GM13977 (cell line): ENCODE data around the gene UBL7.

Experiments
- DNase-seq: peaks from one replicate; pipeline ENCODE4 v3.0.0; 2012; ENCODE audit warnings: low spot score
- in situ Hi-C: fragments of 300-500 bp; cut with MboI; formaldehyde crosslinking; loops from one replicate; pipeline ENCODE4 v1.12.0; 2022; ENCODE audit warnings: low sequenced_read_pairs, low pct_unique_long_range_greater_than_20kb, mixed read lengths, inconsistent platforms; ENCODE audit not compliant: unreplicated experiment
- TF ChIP-seq, protein P1 (sequence below): IDR thresholded peaks from 2 replicates; pipeline ENCODE4 v1.5.1; 2012; ENCODE audit warnings: mild to moderate bottlenecking, control low read depth; ENCODE audit not compliant: insufficient read depth; ENCODE audit errors: extremely low read depth, missing control alignments

The UBL7 gene

DNA sequence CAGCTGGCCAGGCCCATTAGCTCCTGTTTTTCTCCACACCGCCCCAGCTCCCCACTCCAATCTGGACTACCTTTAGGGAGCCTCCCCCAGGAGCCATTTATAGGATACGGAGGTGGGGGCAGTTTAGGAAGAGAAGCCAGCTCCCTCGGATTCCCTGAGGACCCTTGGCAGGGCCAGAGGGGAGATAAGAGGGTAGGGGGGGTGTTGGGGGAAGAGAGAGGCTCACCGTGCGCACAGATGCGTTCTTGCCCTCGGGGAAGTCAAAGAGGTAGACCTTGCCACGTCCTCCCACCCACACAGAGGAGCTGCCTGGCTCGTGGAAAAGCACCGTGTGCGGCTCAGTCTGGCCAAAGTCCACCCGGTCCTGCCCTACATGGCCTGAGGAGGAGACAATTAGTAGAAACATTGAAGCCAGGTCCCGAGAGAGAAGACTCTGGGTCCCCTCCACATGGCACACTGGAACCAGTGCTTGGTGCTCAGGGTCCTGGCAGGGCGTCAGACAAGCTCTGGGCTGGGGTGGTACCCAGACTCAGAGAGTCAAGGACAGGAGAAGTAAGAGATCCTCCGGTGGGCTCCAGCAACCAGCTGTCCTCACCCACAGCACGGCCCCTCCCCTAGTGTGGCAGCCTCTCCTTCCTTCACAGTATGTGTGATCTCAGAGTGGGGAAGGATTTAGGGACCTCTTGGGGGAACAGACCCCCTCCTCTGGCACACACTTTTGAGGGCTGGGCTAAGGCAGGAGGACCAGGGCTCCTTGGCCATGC lies 42.2 kb downstream of the UBL7 start:
- in situ Hi-C loops = no loop called here
- TF ChIP-seq, protein P1, sequence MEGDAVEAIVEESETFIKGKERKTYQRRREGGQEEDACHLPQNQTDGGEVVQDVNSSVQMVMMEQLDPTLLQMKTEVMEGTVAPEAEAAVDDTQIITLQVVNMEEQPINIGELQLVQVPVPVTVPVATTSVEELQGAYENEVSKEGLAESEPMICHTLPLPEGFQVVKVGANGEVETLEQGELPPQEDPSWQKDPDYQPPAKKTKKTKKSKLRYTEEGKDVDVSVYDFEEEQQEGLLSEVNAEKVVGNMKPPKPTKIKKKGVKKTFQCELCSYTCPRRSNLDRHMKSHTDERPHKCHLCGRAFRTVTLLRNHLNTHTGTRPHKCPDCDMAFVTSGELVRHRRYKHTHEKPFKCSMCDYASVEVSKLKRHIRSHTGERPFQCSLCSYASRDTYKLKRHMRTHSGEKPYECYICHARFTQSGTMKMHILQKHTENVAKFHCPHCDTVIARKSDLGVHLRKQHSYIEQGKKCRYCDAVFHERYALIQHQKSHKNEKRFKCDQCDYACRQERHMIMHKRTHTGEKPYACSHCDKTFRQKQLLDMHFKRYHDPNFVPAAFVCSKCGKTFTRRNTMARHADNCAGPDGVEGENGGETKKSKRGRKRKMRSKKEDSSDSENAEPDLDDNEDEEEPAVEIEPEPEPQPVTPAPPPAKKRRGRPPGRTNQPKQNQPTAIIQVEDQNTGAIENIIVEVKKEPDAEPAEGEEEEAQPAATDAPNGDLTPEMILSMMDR = no peak
- DNase-seq = no peak

DNA sequence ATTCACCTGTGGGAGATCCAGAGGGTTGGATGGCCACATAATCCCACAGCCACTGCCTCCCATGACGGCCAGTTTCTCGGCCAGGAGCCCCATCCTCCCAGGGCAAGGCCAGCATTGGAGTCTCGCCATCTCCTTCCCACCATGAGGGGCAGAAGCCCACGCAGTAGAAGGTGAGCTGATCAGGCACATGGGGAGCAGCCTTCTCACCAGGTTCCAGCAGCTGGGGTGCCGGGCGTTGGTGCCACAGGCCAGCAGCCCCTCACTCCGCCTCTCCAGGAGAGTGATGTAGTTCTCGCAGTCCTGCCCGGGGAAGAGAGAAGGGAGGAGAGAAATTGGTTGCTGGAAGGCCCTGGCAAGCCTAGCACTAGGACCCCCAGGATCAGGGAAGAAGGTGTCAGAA lies 43.3 kb downstream of the UBL7 start:
- TF ChIP-seq, protein P1 = no peak
- in situ Hi-C loops = no loop called here
- DNase-seq = no peak

DNA sequence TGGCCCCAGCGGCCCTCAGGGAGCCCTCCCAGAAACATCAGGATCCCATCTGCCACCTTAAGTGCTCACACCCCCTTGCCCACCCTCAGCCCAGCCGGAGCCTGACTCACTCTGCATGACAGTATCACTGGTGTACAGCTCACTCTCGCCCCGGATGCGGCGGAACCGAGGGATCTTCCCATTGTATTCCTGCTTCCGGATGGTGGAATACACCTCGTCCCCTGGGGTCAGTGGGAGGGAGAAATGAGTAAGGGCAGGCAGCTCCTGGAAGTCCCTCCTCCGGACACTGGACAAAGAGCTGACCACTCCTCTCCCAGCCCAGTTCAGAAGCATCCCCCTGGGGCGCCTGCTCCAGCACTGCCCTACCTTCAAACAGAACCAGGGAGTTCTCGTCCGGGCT lies 43.7 kb downstream of the UBL7 start:
- DNase-seq = no peak
- TF ChIP-seq, protein P1 = no peak
- in situ Hi-C loops = no loop called here

DNA sequence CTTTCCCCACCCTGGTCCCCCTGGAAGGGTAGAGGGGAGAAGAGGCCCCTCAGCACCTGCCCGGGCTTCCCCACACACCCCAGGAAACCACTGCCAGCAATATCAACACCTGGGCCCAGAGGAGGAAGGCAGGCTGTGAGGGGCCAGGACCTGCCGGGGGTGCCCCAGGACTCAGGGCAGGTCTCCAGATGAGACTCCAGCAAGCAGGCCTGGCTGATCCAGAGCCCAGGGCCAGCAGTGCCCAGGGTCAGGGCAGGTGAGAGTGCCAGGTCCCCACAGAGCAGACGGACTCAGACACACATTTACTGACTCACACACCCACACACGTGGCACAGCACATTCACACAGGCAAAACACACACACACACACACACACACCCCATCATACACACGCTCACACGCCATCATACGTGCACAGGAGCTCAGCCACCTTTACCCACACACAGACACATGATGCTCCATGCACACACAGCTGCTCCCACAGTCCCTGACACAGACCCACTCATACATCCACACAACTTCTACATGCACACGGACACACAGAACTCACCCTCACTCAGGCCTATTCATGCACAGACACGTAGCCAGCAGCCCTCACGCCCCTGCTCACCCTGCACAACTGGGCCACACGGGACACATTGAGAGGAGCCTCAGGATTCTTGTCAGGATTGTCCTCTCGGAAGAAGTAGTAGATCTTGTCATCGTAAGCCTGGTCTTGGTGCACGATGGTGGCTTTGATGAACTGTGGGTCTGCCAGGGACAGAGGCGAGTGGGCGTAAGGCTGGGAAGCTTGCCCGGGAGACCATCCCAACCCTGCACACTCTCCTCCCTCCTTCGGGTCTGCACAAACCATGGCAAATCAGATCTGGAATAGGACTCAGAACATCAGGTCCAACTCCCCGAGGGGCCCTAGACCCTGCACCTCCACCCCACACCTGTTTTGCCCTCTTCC lies 44.7 kb downstream of the UBL7 start:
- DNase-seq = no peak
- in situ Hi-C loops = no loop called here
- TF ChIP-seq, protein P1 = no peak

DNA sequence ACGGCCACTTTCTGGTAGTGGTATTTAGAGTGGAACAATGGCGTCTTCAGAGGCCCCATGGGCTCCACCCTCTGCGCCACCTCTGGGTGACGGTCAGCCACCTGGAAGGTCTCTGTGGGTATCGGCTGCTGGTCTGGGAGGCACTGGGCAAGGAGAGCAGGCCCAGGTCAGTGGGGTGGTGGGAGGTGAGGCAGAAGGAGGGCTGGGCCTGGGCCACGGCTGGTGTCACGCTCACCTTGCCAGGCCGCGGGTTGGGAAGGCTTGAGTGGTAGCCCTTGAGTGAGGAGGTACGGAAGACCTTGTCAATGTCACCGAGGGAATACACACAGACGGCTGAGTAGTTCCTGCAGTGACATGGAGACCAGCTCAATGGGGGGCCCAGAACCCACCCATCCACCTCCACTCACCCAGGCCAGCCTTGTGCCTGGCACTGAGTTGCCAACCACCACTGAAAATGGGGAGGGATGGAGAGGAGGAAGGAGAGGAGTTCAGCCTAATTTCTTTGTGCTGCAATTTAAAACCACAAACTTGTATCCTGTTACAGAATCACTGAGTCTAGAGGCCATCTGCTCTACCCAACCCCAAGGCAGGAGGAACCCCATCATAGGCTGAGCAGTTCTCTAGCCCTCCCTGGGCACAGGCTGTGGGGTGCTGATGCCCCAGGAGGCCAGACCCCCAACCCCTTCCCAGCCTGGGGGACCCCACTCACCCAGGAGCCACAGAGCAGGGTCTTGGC lies 46.2 kb downstream of the UBL7 start:
- no peak for DNase-seq
- in situ Hi-C loops = no loop called here
- TF ChIP-seq, protein P1 = no peak

DNA sequence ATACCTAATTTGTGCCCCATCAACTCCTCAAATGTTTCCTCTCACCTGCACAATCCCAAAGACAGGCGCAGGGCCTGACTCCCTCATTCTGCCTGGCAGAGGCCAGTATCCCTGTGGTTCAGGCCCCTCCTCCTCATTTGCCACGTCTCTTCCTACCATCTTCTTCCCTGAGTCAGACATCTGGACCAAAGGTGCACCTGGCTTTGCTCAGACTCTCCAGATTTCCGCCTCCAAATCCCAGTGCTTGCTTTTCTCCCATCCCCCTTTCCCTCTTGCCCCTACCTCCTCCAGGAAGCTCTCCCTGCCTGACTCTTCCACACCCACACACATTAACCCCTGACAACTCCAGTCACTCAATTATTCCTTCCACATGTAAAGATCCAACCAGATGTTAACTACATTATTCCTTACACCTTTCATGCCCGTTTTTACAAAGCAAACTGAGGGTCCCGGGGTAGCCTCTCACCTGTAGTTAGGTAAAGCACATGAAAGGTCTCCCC lies 46.8 kb downstream of the UBL7 start:
- no peak for DNase-seq
- in situ Hi-C loops = no loop called here
- TF ChIP-seq, protein P1 = no peak
